NCI-H69 (cell line): Measurements from ENCODE around the gene CTSH.
A peak's percentile ranks its signal among the peaks of the same experiment; 100 is the strongest.

Experiments used
- DNase-seq: peaks from one replicate; lab custom pipeline; 2025; lab: John Stamatoyannopoulos, UW

The CTSH gene

GRCh38 chr15:78977591-78978347 is 32.9 kb upstream of the CTSH start:
- DNase-seq, result no peak

GRCh38 chr15:78977091-78977571 is 32.3 kb upstream of the CTSH start:
- no peak for DNase-seq

GRCh38 chr15:78976691-78977090 is 31.8 kb upstream of the CTSH start:
- no peak for DNase-seq

GRCh38 chr15:78974272-78974918 is 29.5 kb upstream of the CTSH start:
- no peak for DNase-seq

- DNase-seq, result no peak
These were observed 25.0 kb upstream of the CTSH start for GRCh38 chr15:78969687-78970349.

GRCh38 chr15:78968539-78969271 is 23.9 kb upstream of the CTSH start:
- no peak for DNase-seq

GRCh38 chr15:78968114-78968513 is 23.3 kb upstream of the CTSH start:
- no peak for DNase-seq

- DNase-seq, result no peak
These were observed 15.5 kb upstream of the CTSH start for GRCh38 chr15:78960308-78960707.

- DNase-seq, result no peak
These were observed 14.5 kb upstream of the CTSH start for GRCh38 chr15:78959360-78959759.

- no peak for DNase-seq
These were observed 12.7 kb upstream of the CTSH start for GRCh38 chr15:78957416-78958093.

GRCh38 chr15:78956937-78957336 is 12.1 kb upstream of the CTSH start:
- DNase-seq, result no peak

GRCh38 chr15:78955355-78955754 is 10.5 kb upstream of the CTSH start:
- DNase-seq, result no peak

GRCh38 chr15:78951841-78952238 is 7.0 kb upstream of the CTSH start:
- peak; percentile 20 for DNase-seq

- DNase-seq, result no peak
These were observed 6.3 kb upstream of the CTSH start for GRCh38 chr15:78950902-78951840.

- no peak for DNase-seq
These were observed 5.5 kb upstream of the CTSH start for GRCh38 chr15:78950343-78950742.

GRCh38 chr15:78949461-78949860 is 4.6 kb upstream of the CTSH start:
- no peak for DNase-seq

GRCh38 chr15:78947506-78947905 is 2.7 kb upstream of the CTSH start:
- DNase-seq, result no peak

GRCh38 chr15:78946493-78946892 is 1.6 kb upstream of the CTSH start:
- DNase-seq, result no peak

GRCh38 chr15:78944202-78944625 is 632 bp downstream of the CTSH start:
- no peak for DNase-seq

- no peak for DNase-seq
These were observed 1.2 kb downstream of the CTSH start for GRCh38 chr15:78943692-78944091.

GRCh38 chr15:78942741-78943140 is 2.1 kb downstream of the CTSH start:
- no peak for DNase-seq
